Vagina (tissue), 2 donors: ENCODE results near the gene TAF3. TPM values are rescaled to one million over a fixed set of nuclear protein-coding genes. Genes with fewer than 3 reads are reported as not detected.

Experiments
- DNase-seq, 2 donors: peaks; one replicate each; pipeline ENCODE4 v3.0.0-alpha.2; 2017; ENCODE audit errors: extremely low spot score in 2 of 2
- H3K27ac ChIP-seq: fragments of 200-600 bp; sonication (generic); one replicate; pipeline ENCODE4 v1.5.1; 2019
- H3K27me3 ChIP-seq: fragments of 200-600 bp; sonication (generic); one replicate; pipeline ENCODE4 v1.5.1; 2019
- H3K36me3 ChIP-seq, 2 donors: fragments of 200-600 bp; sonication (generic); one replicate each; pipeline ENCODE4 v1.5.1; 2017 to 2019
- H3K4me1 ChIP-seq: fragments of 200-600 bp; sonication (generic); one replicate; pipeline ENCODE4 v1.5.1; 2019
- H3K4me3 ChIP-seq, 2 donors: fragments of 200-600 bp; sonication (generic); 1 replicate in 1 of 2; 2 replicates in 1 of 2; pipeline ENCODE4 v1.5.1; 2016 to 2019
- H3K9me3 ChIP-seq: fragments of 200-600 bp; sonication (generic); one replicate; pipeline ENCODE4 v1.5.1; 2019
- POLR2A ChIP-seq, 2 donors: fragments of 450-650 bp; IDR thresholded peaks; one replicate each; pipeline ENCODE4 v1.6.1; 2017; ENCODE audit warnings: antibody characterized with exemption in 2 of 2, mild to moderate bottlenecking in 2 of 2, moderate library complexity in 2 of 2
- POLR2AphosphoS5 ChIP-seq, 2 donors: sonication (generic); formaldehyde crosslinking; IDR thresholded peaks; one replicate each; pipeline ENCODE4 v1.9.0; 2017; ENCODE audit warnings: antibody characterized with exemption in 2 of 2, mild to moderate bottlenecking in 2 of 2, low read depth in 1 of 2; ENCODE audit not compliant: insufficient read depth in 1 of 2
- intact Hi-C: fragments of 100-400 bp; cut with DNase I; formaldehyde crosslinking; loops from one replicate; pipeline ENCODE4 v1.15.1; 2023
- total RNA-seq: library from RNA; depleted of rRNA; stranded (reverse); fragments of >200 nt; gene quantifications from one replicate; pipeline ENCODE4 v1.2.3, GENCODE V29; 2016
- TF ChIP-seq, protein P1 (sequence below), 3 experiments: fragments of 450-650 bp in 2 of 3; fragments of 200-600 bp in 1 of 3; sonication (generic) in 1 of 3; IDR thresholded peaks; one replicate each; pipeline ENCODE4 v1.5.1; 2017 to 2019; ENCODE audit warnings: antibody characterized with exemption in 3 of 3, mild to moderate bottlenecking in 2 of 3, moderate library complexity in 2 of 3

Gene TAF3
- total RNA-seq, 1 donor from 2014 or later: 9.8 TPM

DNA sequence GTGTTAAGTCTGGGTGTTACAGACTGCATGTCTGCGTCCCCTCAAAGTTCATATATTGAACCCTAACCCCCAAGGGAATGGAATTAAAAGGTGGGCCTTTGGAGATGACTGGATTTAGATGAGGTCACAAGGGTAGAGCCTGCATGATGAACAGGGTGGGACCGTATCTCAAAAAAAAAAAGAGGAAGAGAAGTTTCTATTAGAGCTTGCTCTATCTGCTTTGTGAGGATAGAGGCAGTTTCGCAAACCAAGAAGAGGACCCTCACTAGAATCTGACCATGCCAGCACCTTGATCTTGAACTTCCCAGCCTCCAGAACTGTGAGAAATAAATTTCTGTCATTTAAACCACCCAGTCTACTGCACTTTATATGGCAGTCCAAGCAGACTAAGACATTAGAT, 31.9 kb upstream of the TAF3 start:
- Histone ChIP-seq H3K9me3 (no peaks in the 10 kb centered on the region), H3K4me3 (peak overlapping the region; percentile 93 to 97), H3K36me3 (peaks cover 0 to 5% of the 10 kb centered on the region in 2 donors), H3K27me3 (no peaks in the 10 kb centered on the region), H3K27ac (no peak overlapping the region), H3K4me1 (peaks cover 51% of the 10 kb centered on the region)
- no peak for DNase-seq
- TF ChIP-seq POLR2A (IDR thresholded peaks at IDR 0.05) (no peak), POLR2AphosphoS5 (IDR thresholded peaks at IDR 0.05; ENCODE audit: insufficient read depth in 1 of 2, low read depth in 1 of 2) (no peak)
- TF ChIP-seq, protein P1, sequence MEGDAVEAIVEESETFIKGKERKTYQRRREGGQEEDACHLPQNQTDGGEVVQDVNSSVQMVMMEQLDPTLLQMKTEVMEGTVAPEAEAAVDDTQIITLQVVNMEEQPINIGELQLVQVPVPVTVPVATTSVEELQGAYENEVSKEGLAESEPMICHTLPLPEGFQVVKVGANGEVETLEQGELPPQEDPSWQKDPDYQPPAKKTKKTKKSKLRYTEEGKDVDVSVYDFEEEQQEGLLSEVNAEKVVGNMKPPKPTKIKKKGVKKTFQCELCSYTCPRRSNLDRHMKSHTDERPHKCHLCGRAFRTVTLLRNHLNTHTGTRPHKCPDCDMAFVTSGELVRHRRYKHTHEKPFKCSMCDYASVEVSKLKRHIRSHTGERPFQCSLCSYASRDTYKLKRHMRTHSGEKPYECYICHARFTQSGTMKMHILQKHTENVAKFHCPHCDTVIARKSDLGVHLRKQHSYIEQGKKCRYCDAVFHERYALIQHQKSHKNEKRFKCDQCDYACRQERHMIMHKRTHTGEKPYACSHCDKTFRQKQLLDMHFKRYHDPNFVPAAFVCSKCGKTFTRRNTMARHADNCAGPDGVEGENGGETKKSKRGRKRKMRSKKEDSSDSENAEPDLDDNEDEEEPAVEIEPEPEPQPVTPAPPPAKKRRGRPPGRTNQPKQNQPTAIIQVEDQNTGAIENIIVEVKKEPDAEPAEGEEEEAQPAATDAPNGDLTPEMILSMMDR (IDR thresholded peaks at IDR 0.05): no peak
- intact Hi-C loops: no loop called here

DNA sequence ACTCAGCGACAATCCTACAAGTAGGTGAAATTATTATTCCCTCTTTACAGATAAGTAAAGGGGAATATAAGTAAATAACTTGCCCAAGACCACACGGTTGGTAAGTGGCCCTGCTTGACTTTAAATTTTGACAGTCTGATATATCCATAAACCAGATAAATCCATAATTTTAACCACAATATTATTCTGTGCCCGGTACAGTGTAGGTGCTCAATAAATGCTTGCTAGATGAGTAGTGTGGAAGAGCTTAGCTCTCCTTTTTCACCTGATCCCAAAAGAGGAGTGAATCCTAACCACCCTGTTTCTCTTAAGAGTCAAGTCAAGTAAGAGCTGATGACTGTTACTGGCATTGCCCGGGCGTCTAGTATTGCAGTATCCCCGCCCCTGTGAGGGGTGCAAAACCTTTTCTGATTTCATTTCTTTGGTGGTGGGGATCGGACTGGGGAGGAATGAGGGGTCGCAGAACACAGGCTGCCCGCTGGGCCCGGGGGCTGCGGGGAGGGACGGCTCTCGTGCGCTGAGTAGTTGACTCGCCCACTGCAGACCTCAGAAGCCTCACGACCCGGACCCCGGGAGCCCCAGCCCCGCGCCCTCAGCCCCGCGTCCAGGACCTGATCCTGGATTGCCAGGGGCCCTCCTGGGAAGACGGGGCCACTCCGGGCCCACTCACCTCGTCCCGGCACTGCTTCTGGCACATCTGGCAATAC, 31.0 kb upstream of the TAF3 start:
- Histone ChIP-seq H3K36me3 (peaks cover 0 to 5% of the 10 kb centered on the region in 2 donors), H3K27me3 (no peaks in the 10 kb centered on the region), H3K4me1 (peaks cover 59% of the 10 kb centered on the region), H3K9me3 (no peaks in the 10 kb centered on the region), H3K4me3 (peak overlapping the region; percentile 93 to 97), H3K27ac (peak overlapping the region; percentile 84)
- no peak for TF ChIP-seq POLR2AphosphoS5 (IDR thresholded peaks at IDR 0.05; ENCODE audit: insufficient read depth in 1 of 2, low read depth in 1 of 2)
- TF ChIP-seq, protein P1 (IDR thresholded peaks at IDR 0.05): no peak
- TF ChIP-seq POLR2A (IDR thresholded peaks at IDR 0.05): no peak
- intact Hi-C loops: no loop called here
- DNase-seq: peak in 1 of 2 donors; percentile 87

DNA sequence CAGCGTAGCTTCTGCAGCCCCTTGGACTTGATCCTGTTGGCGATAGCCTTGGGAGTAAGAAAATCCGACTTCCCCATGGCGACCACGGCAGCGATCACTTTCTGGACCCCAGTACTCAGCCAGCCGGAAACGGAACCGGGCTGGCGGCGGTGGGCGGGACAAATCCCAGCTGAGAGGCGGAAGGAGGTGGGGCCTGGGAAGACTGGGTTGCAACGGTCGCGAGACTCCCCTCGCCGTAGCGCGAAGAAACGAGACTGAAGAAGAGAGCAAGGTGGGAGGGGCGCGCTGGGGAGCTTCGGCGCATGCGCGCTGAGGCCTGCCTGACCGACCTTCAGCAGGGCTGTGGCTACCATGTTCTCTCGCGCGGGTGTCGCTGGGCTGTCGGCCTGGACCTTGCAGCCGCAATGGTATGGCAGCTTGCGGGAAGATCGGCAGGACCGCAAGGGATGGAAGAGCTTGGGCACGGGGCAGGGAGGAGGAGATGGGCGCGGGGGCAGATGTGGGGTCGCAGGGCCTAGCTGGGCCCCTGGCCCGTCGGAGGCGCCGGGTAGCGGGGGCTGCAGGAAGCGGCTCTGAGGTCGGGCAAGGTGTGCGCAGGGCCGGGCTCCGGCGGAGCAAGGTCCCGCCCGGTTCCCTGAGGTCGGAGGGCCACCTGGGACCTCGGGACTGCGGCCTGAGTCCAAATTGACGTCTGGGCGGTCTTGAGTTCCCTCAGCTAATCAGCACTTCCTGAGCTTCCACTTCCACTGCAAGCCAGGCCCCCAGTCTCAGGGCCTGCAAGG, 30.3 kb upstream of the TAF3 start, which contains the start of the genes ATP5F1C and KIN:
Gene ATP5F1C, plus strand, starts transcription at position 321 of the 782 bp plus-strand sequence. Its CDS starts 31 bp downstream, at position 352.
Gene KIN, minus strand, starts transcription at position 137 of the 782 bp plus-strand sequence. Its CDS starts 60 bp downstream, at position 77.
- TF ChIP-seq, protein P1 (IDR thresholded peaks at IDR 0.05): no peak
- TF ChIP-seq POLR2AphosphoS5 (IDR thresholded peaks at IDR 0.05; ENCODE audit: insufficient read depth in 1 of 2, low read depth in 1 of 2) (peak; percentile 91 to 92), POLR2A (IDR thresholded peaks at IDR 0.05) (peak in 1 of 2 donors; percentile 42)
- intact Hi-C loops: no loop called here
- Histone ChIP-seq H3K27me3 (no peaks in the 10 kb centered on the region), H3K9me3 (no peaks in the 10 kb centered on the region), H3K4me3 (peak within 1 kb of the TSS; percentile 93 to 97), H3K4me1 (peaks cover 66% of the 10 kb centered on the region), H3K27ac (peak within 1 kb of the TSS; percentile 84), H3K36me3 (peaks cover 0 to 5% of the 10 kb centered on the region in 2 donors)
- peak in 1 of 2 donors; percentile 93 for DNase-seq

DNA sequence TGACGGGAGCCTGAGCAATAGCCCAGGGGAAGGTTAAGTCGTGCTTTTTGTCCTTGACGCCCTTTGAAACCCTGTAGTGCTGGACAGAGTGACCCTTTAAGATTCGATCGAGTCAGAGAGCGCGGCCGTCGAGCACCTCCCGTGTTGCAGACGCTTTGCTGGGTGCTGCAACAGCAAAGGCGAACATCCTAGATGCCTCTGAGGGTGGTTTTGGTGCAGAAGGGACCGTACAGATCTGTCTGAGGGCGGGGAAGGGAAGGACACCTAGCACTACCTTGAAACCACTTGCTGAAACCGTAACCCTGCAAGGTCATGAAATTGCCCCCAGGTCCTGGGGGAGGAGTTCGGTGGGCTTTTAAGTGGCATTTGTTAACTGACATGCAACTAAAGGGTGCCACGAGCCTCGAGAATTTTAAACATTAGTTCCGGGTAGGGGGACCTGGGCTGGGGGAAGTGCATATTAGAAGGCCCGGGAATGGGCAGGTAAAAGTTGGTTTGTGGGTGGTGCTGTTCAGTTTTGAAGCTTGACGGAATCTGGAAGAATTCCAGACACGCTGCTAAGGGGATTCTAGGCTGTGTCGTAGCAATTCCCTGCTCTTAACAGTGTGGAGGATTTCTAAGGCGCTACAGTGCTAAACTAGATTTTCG, 29.5 kb upstream of the TAF3 start:
- peak overlapping the region; percentile 84 for H3K27ac ChIP-seq
- no peaks in the 10 kb centered on the region for H3K27me3 ChIP-seq
- TF ChIP-seq POLR2A (IDR thresholded peaks at IDR 0.05) (no peak), POLR2AphosphoS5 (IDR thresholded peaks at IDR 0.05; ENCODE audit: insufficient read depth in 1 of 2, low read depth in 1 of 2) (no peak)
- TF ChIP-seq, protein P1 (IDR thresholded peaks at IDR 0.05): no peak
- H3K9me3 ChIP-seq: no peaks in the 10 kb centered on the region
- DNase-seq: no peak
- peaks cover 0 to 5% of the 10 kb centered on the region in 2 donors for H3K36me3 ChIP-seq
- intact Hi-C loops: no loop called here
- H3K4me3 ChIP-seq: peak overlapping the region; percentile 93 to 97
- H3K4me1 ChIP-seq: peaks cover 72% of the 10 kb centered on the region
